ENCODE data around the gene WDR77. TPM values are rescaled to one million over a fixed set of nuclear protein-coding genes. Genes with fewer than 3 reads are reported as not detected.

Gene WDR77
- total RNA-seq, 1 donor from 2014 or later, result 44.7 TPM

Other genes starting within 250 kb of the WDR77 start
- gene DENND2D, start 248.6 kb downstream of the WDR77 start, total RNA-seq, result 203 and 207 TPM in 2 replicates
- 8.0 and 9.1 TPM in 2 replicates for gene CHI3L2, start 221.5 kb downstream of the WDR77 start, total RNA-seq
- not detected in 2 replicates for gene CHIA, start 158.4 kb downstream of the WDR77 start, total RNA-seq
- 0.43 and 0.68 TPM in 2 replicates for gene OVGP1, start 21.5 kb downstream of the WDR77 start, total RNA-seq
- 307 and 316 TPM in 2 replicates for gene ATP5PB, start 208 bp upstream of the WDR77 start, total RNA-seq
- 26.1 and 27.3 TPM in 2 replicates for gene C1orf162, start 24.7 kb upstream of the WDR77 start, total RNA-seq
- 0.57 and 0.59 TPM in 2 replicates for gene ADORA3, start 54.4 kb upstream of the WDR77 start, total RNA-seq
- gene TMIGD3, start 54.4 kb upstream of the WDR77 start, total RNA-seq, result not detected in 2 replicates
- gene RAP1A, start 170.5 kb upstream of the WDR77 start, total RNA-seq, result 135 and 142 TPM in 2 replicates

Data from T-helper 2 cell treated with Interferon-gamma antibody and Interleukin-4, amounts not matched to agents 100 ng/mL and 5 ng/mL, for 36 hours (primary cell).